GM12878 (cell line): ENCODE results near the gene CACNA1H. TPM values are rescaled to one million over a fixed set of nuclear protein-coding genes. Genes with fewer than 3 reads are reported as not detected.

Experiments
- ATAC-seq: fragments of 200-7000 bp; cut with Tn5 transposase; 3 replicates; pipeline ENCODE4 v1.9.1; 2020; ENCODE audit warnings: mild to moderate bottlenecking, moderate library complexity
- BruUV-seq: library from RNA; stranded (reverse); fragments of 400-500 nt; replicated peaks from 2 replicates; lab custom pipeline; 2021; lab: Mats Ljungman, UMichigan
- CTCF ChIA-PET: fragments of 300-600 bp; sonication (Branson Sonifier 250); formaldehyde crosslinking; extraction: SDS; loops from one replicate; lab custom pipeline; 2021; ENCODE audit warnings: inconsistent platforms; lab: Yijun Ruan, JAX
- POLR2A ChIA-PET: fragments of 350-600 bp; formaldehyde crosslinking; extraction: SDS; loops from one replicate; lab custom pipeline; 2021; ENCODE audit warnings: inconsistent platforms; lab: Charles Lee
- RAD21 ChIA-PET: fragments of 300-600 bp; sonication (Branson Sonifier 250); formaldehyde crosslinking; loops from one replicate; lab custom pipeline; 2023; ENCODE audit warnings: antibody characterized with exemption; ENCODE audit not compliant: unreplicated experiment; lab: Charles Lee
- SMC1A ChIA-PET: fragments of 300-600 bp; sonication (Branson Sonifier 250); formaldehyde crosslinking; loops from one replicate; lab custom pipeline; 2023; ENCODE audit not compliant: unreplicated experiment, uncharacterized antibody; lab: Charles Lee
- DNase-seq: peaks from one replicate; pipeline ENCODE4 v3.0.0-alpha.2; 2011; ENCODE audit warnings: low read depth, low spot score
- FAIRE-seq: peaks from 3 replicates; lab custom pipeline; 2011; peaks lifted over from hg19 to GRCh38; lab: Jason Lieb, UNC
- H2AFZ ChIP-seq: 2 replicates; pipeline ENCODE4 v1.6.0; 2011; ENCODE audit warnings: low read depth, low read length, control low read depth; ENCODE audit not compliant: control insufficient read depth
- H3K27ac ChIP-seq: 2 replicates; pipeline ENCODE4 v1.5.1; 2011; ENCODE audit warnings: control low read depth; ENCODE audit not compliant: control insufficient read depth, insufficient read depth
- H3K27me3 ChIP-seq, 2 experiments: replicated peaks in 1 of 2; 2 replicates each; pipeline versions ENCODE4 v1.6.0 to v1.6.1; 2011; ENCODE audit warnings: low read length in 1 of 2; ENCODE audit not compliant: control insufficient read depth in 2 of 2, insufficient read depth in 2 of 2
- H3K36me3 ChIP-seq, 2 experiments: 2 replicates each; pipeline ENCODE4 v1.5.1; 2011; ENCODE audit warnings: low read length in 1 of 2; ENCODE audit not compliant: control insufficient read depth in 2 of 2, insufficient read depth in 2 of 2
- H3K4me1 ChIP-seq: 2 replicates; pipeline ENCODE4 v1.6.1; 2011; ENCODE audit warnings: mild to moderate bottlenecking, low read length, moderate library complexity, mixed read lengths; ENCODE audit not compliant: control insufficient read depth, insufficient read depth
- H3K4me2 ChIP-seq: 2 replicates; pipeline ENCODE4 v1.6.0; 2011; ENCODE audit warnings: control low read depth; ENCODE audit not compliant: control insufficient read depth, insufficient read depth
- H3K4me3 ChIP-seq: fragments of 200-600 bp; sonication (generic); 2 replicates; pipeline ENCODE4 v1.5.1; 2016
- H3K79me2 ChIP-seq: 2 replicates; pipeline ENCODE4 v1.6.0; 2011; ENCODE audit warnings: low read length; ENCODE audit not compliant: control insufficient read depth, insufficient read depth
- H3K9ac ChIP-seq: 2 replicates; pipeline ENCODE4 v1.8.0; 2011; ENCODE audit warnings: low read length, control low read depth, mixed read lengths; ENCODE audit not compliant: control insufficient read depth, insufficient read depth
- H3K9me3 ChIP-seq: replicated peaks from 3 replicates; pipeline ENCODE4 v1.5.1; 2011; ENCODE audit warnings: mild to moderate bottlenecking, low read length; ENCODE audit not compliant: control insufficient read depth, insufficient read depth
- H4K20me1 ChIP-seq: 2 replicates; pipeline ENCODE4 v1.6.0; 2011; ENCODE audit not compliant: control insufficient read depth, insufficient read depth
- CBX5 ChIP-seq: sonication (generic); IDR thresholded peaks from 2 replicates; pipeline ENCODE4 v1.6.1; 2016; ENCODE audit warnings: low read depth, moderate library complexity, mild to moderate bottlenecking, inconsistent platforms
- CREM ChIP-seq: IDR thresholded peaks from 2 replicates; pipeline ENCODE4 v1.6.1; 2014; ENCODE audit warnings: antibody characterized with exemption, low read depth
- EGR1 ChIP-seq, 2 experiments: IDR thresholded peaks; 1 replicate in 1 of 2; 2 replicates in 1 of 2; pipeline ENCODE4 v1.6.1; 2011 to 2012; ENCODE audit warnings: low read depth in 2 of 2, low read length in 2 of 2, borderline replicate concordance in 1 of 2, mild to moderate bottlenecking in 1 of 2, moderate library complexity in 1 of 2
- EP300 ChIP-seq, 2 experiments: fragments of 150-350 bp in 1 of 2; IDR thresholded peaks; 2 replicates each; pipeline ENCODE4 v1.6.1; 2011 to 2012; ENCODE audit warnings: low read depth in 2 of 2, low read length in 2 of 2, borderline replicate concordance in 1 of 2, improper control_type of control experiment in 1 of 2, inconsistent platforms in 1 of 2; ENCODE audit not compliant: control insufficient read depth in 1 of 2
- KLF5 ChIP-seq: fragments of 450-650 bp; IDR thresholded peaks from 2 replicates; pipeline ENCODE4 v1.6.1; 2014; ENCODE audit warnings: mild to moderate bottlenecking; ENCODE audit not compliant: partially characterized antibody
- NFIC ChIP-seq: IDR thresholded peaks from 2 replicates; pipeline ENCODE4 v1.6.1; 2012; ENCODE audit warnings: low read depth, mild to moderate bottlenecking, inconsistent platforms, low read length, moderate library complexity
- NFYB ChIP-seq: IDR thresholded peaks from 2 replicates; pipeline ENCODE4 v1.6.1; 2011; ENCODE audit warnings: low read depth, mild to moderate bottlenecking, low read length, improper control_type of control experiment, moderate library complexity; ENCODE audit not compliant: insufficient read depth
- SP1 ChIP-seq: IDR thresholded peaks from one replicate; pipeline ENCODE4 v1.6.1; 2011; ENCODE audit warnings: low read depth, low read length
- SREBF2 ChIP-seq: IDR thresholded peaks from 2 replicates; pipeline ENCODE4 v1.6.1; 2012; ENCODE audit warnings: mild to moderate bottlenecking, low read length
- ZZZ3 ChIP-seq: IDR thresholded peaks from 2 replicates; pipeline ENCODE4 v1.6.1; 2011; ENCODE audit warnings: low read depth; ENCODE audit not compliant: control insufficient read depth, insufficient read length
- WGBS: methylation state at CpG from one replicate; pipeline ENCODE4 v1.1.6; 2016; ENCODE audit warnings: low lambda C conversion rate; ENCODE audit not compliant: insufficient replicate concordance, insufficient coverage; ENCODE audit errors: missing lambda C conversion rate; 5-methylcytosine and 5-hydroxymethylcytosine counted together
- in situ Hi-C: fragments of 300-500 bp; cut with MboI; formaldehyde crosslinking; loops from 9 replicates; pipeline ENCODE4 v1.14.3; 2018; ENCODE audit warnings: mixed read lengths
- intact Hi-C: fragments of 100-400 bp; cut with micrococcal nuclease; formaldehyde crosslinking; loops from one replicate; pipeline ENCODE4 v1.14.2; 2022; ENCODE audit not compliant: unreplicated experiment
- polyA plus RNA-seq, 11 experiments: library from polyadenylated mRNA; depleted of rRNA in 4 of 11; unstranded in 6 of 11; stranded (reverse) in 5 of 11; fragments of >200 nt; fragmentation: Nextera tagmentation in 4 of 11; fragmentation: Illumina TruSeq in 1 of 11; extraction: Ambion mirVana in 4 of 11; extraction: Trizol in 1 of 11; gene quantifications; 1 replicate in 1 of 11; 2 replicates in 10 of 11; pipeline versions ENCODE4 v1.2.1 to v1.2.3, GENCODE V29; 2011 to 2016; ENCODE audit warnings: inconsistent platforms in 2 of 11, missing spikeins in 2 of 11, low read depth in 1 of 11
- total RNA-seq, 4 experiments: library from RNA; depleted of rRNA in 3 of 4; stranded (reverse); fragments of >200 nt in 3 of 4; fragmentation: Illumina TruSeq in 1 of 4; extraction: Trizol in 1 of 4; gene quantifications; 2 replicates each; pipeline versions ENCODE4 v1.2.1 to v1.2.3, GENCODE V29; 2013 to 2021
- TF ChIP-seq, protein P1 (sequence below): fragments of 450-650 bp; IDR thresholded peaks from 2 replicates; pipeline ENCODE4 v1.6.1; 2017; ENCODE audit warnings: mild to moderate bottlenecking, moderate library complexity
- TF ChIP-seq, protein P2 (sequence below): fragments of 150-350 bp; IDR thresholded peaks from 2 replicates; pipeline ENCODE4 v1.6.1; 2014; ENCODE audit warnings: mild to moderate bottlenecking, low read depth, low read length
- TF ChIP-seq, protein P3 (sequence below): fragments of 450-650 bp; IDR thresholded peaks from 2 replicates; pipeline ENCODE4 v1.6.1; 2018; ENCODE audit warnings: mild to moderate bottlenecking, low read depth, moderate library complexity; ENCODE audit not compliant: partially characterized antibody
- TF ChIP-seq, protein P4 (sequence below): IDR thresholded peaks from 2 replicates; pipeline ENCODE4 v1.6.1; 2012; ENCODE audit warnings: low read depth, low read length, improper control_type of control experiment

Gene CACNA1H
- total and polyA plus RNA-seq, 10 of the 15 experiments (the other 5 are each of a cell fraction or from before 2014, with no cell fraction given): 0.03 to 0.54 TPM; not detected in 8

DNA sequence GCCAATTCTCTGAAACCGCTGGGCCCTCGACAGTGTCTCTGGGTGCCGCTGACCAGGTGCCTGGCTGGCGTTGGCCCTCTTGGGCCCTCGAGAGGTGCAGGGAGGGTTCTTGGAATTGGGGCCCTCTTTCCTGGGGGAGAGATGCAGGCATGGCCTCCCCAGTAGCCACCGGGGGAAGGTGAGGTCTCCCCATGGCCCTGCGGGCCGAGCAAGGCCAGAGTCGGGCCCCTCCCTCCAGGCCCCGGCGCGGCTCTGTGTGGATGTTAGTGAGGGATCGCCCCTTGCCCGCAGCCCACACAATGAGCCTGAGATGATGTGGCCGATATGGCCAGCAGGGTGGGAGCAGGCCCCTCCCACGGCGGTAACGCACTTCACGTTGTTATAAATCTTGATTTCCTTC lies 33.8 kb upstream of the CACNA1H start:
- BruUV-seq: no TSS peak
- H3K9me3 ChIP-seq: no peaks in the 10 kb centered on the region
- ATAC-seq (no peak), FAIRE-seq (no peak), DNase-seq (no peak)
- H3K4me2 ChIP-seq: no peak overlapping the region
- H3K27me3 ChIP-seq: no peaks in the 10 kb centered on the region
- H3K9ac ChIP-seq: no peak overlapping the region
- H3K27ac ChIP-seq: no peak overlapping the region
- 57% methylated on average over 18 of the region's 19 CpGs for WGBS
- TF ChIP-seq ZZZ3 (no peak), KLF5 (no peak), SREBF2 (no peak), CREM (no peak), CBX5 (no peak), EP300 (IDR thresholded peaks at IDR 0.05; ENCODE audit: borderline replicate concordance in 1 of 2, control insufficient read depth in 1 of 2, low read depth in 2 of 2, low read length in 2 of 2) (no peak), NFIC (no peak), NFYB (no peak), SP1 (no peak), EGR1 (IDR thresholded peaks at IDR 0.05; ENCODE audit: borderline replicate concordance in 1 of 2, low read depth in 2 of 2, low read length in 2 of 2) (no peak)
- TF ChIP-seq, protein P1, sequence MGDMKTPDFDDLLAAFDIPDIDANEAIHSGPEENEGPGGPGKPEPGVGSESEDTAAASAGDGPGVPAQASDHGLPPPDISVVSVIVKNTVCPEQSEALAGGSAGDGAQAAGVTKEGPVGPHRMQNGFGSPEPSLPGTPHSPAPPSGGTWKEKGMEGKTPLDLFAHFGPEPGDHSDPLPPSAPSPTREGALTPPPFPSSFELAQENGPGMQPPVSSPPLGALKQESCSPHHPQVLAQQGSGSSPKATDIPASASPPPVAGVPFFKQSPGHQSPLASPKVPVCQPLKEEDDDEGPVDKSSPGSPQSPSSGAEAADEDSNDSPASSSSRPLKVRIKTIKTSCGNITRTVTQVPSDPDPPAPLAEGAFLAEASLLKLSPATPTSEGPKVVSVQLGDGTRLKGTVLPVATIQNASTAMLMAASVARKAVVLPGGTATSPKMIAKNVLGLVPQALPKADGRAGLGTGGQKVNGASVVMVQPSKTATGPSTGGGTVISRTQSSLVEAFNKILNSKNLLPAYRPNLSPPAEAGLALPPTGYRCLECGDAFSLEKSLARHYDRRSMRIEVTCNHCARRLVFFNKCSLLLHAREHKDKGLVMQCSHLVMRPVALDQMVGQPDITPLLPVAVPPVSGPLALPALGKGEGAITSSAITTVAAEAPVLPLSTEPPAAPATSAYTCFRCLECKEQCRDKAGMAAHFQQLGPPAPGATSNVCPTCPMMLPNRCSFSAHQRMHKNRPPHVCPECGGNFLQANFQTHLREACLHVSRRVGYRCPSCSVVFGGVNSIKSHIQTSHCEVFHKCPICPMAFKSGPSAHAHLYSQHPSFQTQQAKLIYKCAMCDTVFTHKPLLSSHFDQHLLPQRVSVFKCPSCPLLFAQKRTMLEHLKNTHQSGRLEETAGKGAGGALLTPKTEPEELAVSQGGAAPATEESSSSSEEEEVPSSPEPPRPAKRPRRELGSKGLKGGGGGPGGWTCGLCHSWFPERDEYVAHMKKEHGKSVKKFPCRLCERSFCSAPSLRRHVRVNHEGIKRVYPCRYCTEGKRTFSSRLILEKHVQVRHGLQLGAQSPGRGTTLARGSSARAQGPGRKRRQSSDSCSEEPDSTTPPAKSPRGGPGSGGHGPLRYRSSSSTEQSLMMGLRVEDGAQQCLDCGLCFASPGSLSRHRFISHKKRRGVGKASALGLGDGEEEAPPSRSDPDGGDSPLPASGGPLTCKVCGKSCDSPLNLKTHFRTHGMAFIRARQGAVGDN: no peak
- TF ChIP-seq, protein P2, sequence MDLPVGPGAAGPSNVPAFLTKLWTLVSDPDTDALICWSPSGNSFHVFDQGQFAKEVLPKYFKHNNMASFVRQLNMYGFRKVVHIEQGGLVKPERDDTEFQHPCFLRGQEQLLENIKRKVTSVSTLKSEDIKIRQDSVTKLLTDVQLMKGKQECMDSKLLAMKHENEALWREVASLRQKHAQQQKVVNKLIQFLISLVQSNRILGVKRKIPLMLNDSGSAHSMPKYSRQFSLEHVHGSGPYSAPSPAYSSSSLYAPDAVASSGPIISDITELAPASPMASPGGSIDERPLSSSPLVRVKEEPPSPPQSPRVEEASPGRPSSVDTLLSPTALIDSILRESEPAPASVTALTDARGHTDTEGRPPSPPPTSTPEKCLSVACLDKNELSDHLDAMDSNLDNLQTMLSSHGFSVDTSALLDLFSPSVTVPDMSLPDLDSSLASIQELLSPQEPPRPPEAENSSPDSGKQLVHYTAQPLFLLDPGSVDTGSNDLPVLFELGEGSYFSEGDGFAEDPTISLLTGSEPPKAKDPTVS: no peak
- TF ChIP-seq, protein P3, sequence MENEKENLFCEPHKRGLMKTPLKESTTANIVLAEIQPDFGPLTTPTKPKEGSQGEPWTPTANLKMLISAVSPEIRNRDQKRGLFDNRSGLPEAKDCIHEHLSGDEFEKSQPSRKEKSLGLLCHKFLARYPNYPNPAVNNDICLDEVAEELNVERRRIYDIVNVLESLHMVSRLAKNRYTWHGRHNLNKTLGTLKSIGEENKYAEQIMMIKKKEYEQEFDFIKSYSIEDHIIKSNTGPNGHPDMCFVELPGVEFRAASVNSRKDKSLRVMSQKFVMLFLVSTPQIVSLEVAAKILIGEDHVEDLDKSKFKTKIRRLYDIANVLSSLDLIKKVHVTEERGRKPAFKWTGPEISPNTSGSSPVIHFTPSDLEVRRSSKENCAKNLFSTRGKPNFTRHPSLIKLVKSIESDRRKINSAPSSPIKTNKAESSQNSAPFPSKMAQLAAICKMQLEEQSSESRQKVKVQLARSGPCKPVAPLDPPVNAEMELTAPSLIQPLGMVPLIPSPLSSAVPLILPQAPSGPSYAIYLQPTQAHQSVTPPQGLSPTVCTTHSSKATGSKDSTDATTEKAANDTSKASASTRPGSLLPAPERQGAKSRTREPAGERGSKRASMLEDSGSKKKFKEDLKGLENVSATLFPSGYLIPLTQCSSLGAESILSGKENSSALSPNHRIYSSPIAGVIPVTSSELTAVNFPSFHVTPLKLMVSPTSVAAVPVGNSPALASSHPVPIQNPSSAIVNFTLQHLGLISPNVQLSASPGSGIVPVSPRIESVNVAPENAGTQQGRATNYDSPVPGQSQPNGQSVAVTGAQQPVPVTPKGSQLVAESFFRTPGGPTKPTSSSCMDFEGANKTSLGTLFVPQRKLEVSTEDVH: no peak
- TF ChIP-seq, protein P4, sequence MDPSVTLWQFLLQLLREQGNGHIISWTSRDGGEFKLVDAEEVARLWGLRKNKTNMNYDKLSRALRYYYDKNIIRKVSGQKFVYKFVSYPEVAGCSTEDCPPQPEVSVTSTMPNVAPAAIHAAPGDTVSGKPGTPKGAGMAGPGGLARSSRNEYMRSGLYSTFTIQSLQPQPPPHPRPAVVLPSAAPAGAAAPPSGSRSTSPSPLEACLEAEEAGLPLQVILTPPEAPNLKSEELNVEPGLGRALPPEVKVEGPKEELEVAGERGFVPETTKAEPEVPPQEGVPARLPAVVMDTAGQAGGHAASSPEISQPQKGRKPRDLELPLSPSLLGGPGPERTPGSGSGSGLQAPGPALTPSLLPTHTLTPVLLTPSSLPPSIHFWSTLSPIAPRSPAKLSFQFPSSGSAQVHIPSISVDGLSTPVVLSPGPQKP: no peak
- no peaks in the 10 kb centered on the region for H4K20me1 ChIP-seq
- no peaks in the 10 kb centered on the region for H3K79me2 ChIP-seq
- ChIA-PET CTCF (no interaction called here), POLR2A (no interaction called here), RAD21 (no interaction called here), SMC1A (no interaction called here)
- intact Hi-C loops (no loop called here), in situ Hi-C loops (no loop called here)
- no peak overlapping the region for H3K4me3 ChIP-seq
- no peaks in the 10 kb centered on the region for H3K36me3 ChIP-seq
- no peak overlapping the region for H2AFZ ChIP-seq
- H3K4me1 ChIP-seq: no peaks in the 10 kb centered on the region
